HepG2 (cell line): ENCODE data around the gene HBM. TPM values are rescaled to one million over a fixed set of nuclear protein-coding genes. Genes with fewer than 3 reads are reported as not detected.

ENCODE experiments used
- ATAC-seq: fragments of 200-7000 bp; cut with Tn5 transposase; 3 replicates; pipeline ENCODE4 v1.9.1; 2020; ENCODE audit warnings: mild to moderate bottlenecking, moderate library complexity
- BruUV-seq: library from RNA; stranded (reverse); fragments of 400-500 nt; replicated peaks from 2 replicates; lab custom pipeline; 2021; lab: Mats Ljungman, UMichigan
- CTCF ChIA-PET: fragments of 300-600 bp; formaldehyde crosslinking; extraction: SDS; loops from one replicate; lab custom pipeline; 2021; ENCODE audit warnings: low total read pairs, inconsistent platforms, low intra/inter-chr PET ratio; lab: Yijun Ruan, JAX
- POLR2A ChIA-PET: fragments of 350-600 bp; sonication (Branson Sonifier 250); formaldehyde crosslinking; loops from one replicate; lab custom pipeline; 2020; ENCODE audit warnings: antibody characterized with exemption, inconsistent platforms; lab: Yijun Ruan, JAX
- DNase-seq: peaks from one replicate; pipeline ENCODE4 v3.0.0-alpha.2; 2015; ENCODE audit warnings: low spot score
- FAIRE-seq: peaks from 3 replicates; lab custom pipeline; 2011; peaks lifted over from hg19 to GRCh38; lab: Jason Lieb, UNC
- H2AFZ ChIP-seq: one replicate; pipeline ENCODE4 v1.6.1; 2011; ENCODE audit warnings: low read length, inconsistent platforms
- H3K27ac ChIP-seq: fragments of 300-600 bp; 3 replicates; pipeline ENCODE4 v1.8.0; 2011; ENCODE audit warnings: mixed run types, mild to moderate bottlenecking, mixed read lengths, low read length, inconsistent platforms; ENCODE audit not compliant: insufficient read depth; ENCODE audit errors: extremely low read length
- H3K27me3 ChIP-seq, 2 experiments: fragments of 200-600 bp in 1 of 2; 2 replicates in 1 of 2; 3 replicates in 1 of 2; pipeline versions ENCODE4 v1.6.0 to v1.8.0; 2011; ENCODE audit warnings: low read length in 2 of 2, mild to moderate bottlenecking in 2 of 2, moderate library complexity in 2 of 2, inconsistent platforms in 1 of 2; ENCODE audit not compliant: insufficient read depth in 2 of 2, control insufficient read depth in 1 of 2
- H3K36me3 ChIP-seq, 2 experiments: fragments of 200-600 bp in 1 of 2; replicated peaks in 1 of 2; 2 replicates in 1 of 2; 3 replicates in 1 of 2; pipeline versions ENCODE4 v1.5.1 to v1.8.0; 2011; ENCODE audit warnings: low read length in 2 of 2, inconsistent platforms in 1 of 2; ENCODE audit not compliant: insufficient read depth in 2 of 2, control insufficient read depth in 1 of 2
- H3K4me1 ChIP-seq: 2 replicates; pipeline ENCODE4 v1.5.1; 2012; ENCODE audit warnings: low read length, inconsistent platforms; ENCODE audit not compliant: insufficient read depth
- H3K4me2 ChIP-seq: 2 replicates; pipeline ENCODE4 v1.6.0; 2011; ENCODE audit warnings: low read depth, low read length, inconsistent platforms
- H3K4me3 ChIP-seq, 3 experiments: fragments of 200-600 bp in 1 of 3; sonication (generic), shearing (Covaris generic) in 1 of 3; replicated peaks in 1 of 3; 2 replicates each; pipeline ENCODE4 v1.5.1; 2011 to 2016; ENCODE audit warnings: low read length in 3 of 3, inconsistent platforms in 2 of 3, low read depth in 2 of 3, mild to moderate bottlenecking in 2 of 3, control low read depth in 1 of 3, mixed read lengths in 1 of 3; ENCODE audit not compliant: insufficient read depth in 1 of 3
- H3K79me2 ChIP-seq: one replicate; pipeline ENCODE4 v1.6.1; 2011; ENCODE audit warnings: low read length, inconsistent platforms; ENCODE audit not compliant: insufficient read depth
- H3K9ac ChIP-seq: 2 replicates; pipeline ENCODE4 v1.6.0; 2011; ENCODE audit warnings: mild to moderate bottlenecking, low read depth, low read length, inconsistent platforms; ENCODE audit not compliant: insufficient read depth
- H3K9me3 ChIP-seq: 2 replicates; pipeline ENCODE4 v1.5.1; 2012; ENCODE audit warnings: mild to moderate bottlenecking, low read length
- H4K20me1 ChIP-seq: 2 replicates; pipeline ENCODE4 v1.6.0; 2011; ENCODE audit warnings: inconsistent platforms, mild to moderate bottlenecking, low read length, moderate library complexity; ENCODE audit not compliant: insufficient read depth
- AGO1 ChIP-seq: fragments of 200-400 bp; formaldehyde crosslinking; IDR thresholded peaks from 2 replicates; pipeline ENCODE4 v1.6.1; 2017; ENCODE audit warnings: mild to moderate bottlenecking, low read depth, low read length, moderate library complexity; ENCODE audit not compliant: poor library complexity, severe bottlenecking
- ARNT ChIP-seq: fragments of 450-650 bp; IDR thresholded peaks from 2 replicates; pipeline ENCODE4 v1.6.1; 2017
- CHD4 ChIP-seq: fragments of 200-600 bp; sonication (generic); IDR thresholded peaks from 2 replicates; pipeline ENCODE4 v1.7.0; 2017; ENCODE audit warnings: mild to moderate bottlenecking, low read length, borderline replicate concordance
- MEF2D ChIP-seq: sonication (generic); formaldehyde crosslinking; IDR thresholded peaks from 2 replicates; pipeline ENCODE4 v1.5.1; 2020; ENCODE audit warnings: mild to moderate bottlenecking, missing genetic modification reagents
- NFYC ChIP-seq: IDR thresholded peaks from 2 replicates; pipeline ENCODE4 v1.6.1; 2016; ENCODE audit warnings: missing genetic modification reagents, missing compliant biosample characterization
- NR2C2 ChIP-seq: sonication (generic); formaldehyde crosslinking; IDR thresholded peaks from 2 replicates; pipeline ENCODE4 v1.4.0; 2020; ENCODE audit warnings: missing genetic modification reagents, mild to moderate bottlenecking, moderate library complexity, borderline replicate concordance
- ZBTB2 ChIP-seq: sonication (generic); formaldehyde crosslinking; IDR thresholded peaks from 2 replicates; pipeline ENCODE4 v1.8.0; 2022; ENCODE audit warnings: low read depth, missing genetic modification reagents
- ZBTB33 ChIP-seq: sonication (generic); formaldehyde crosslinking; IDR thresholded peaks from 2 replicates; pipeline ENCODE4 v1.4.0; 2020; ENCODE audit warnings: missing genetic modification reagents
- ZFP37 ChIP-seq: sonication (generic); formaldehyde crosslinking; IDR thresholded peaks from 2 replicates; pipeline ENCODE4 v1.4.0; 2020; ENCODE audit warnings: missing genetic modification reagents, borderline replicate concordance
- ZNF142 ChIP-seq: sonication (generic); formaldehyde crosslinking; IDR thresholded peaks from 2 replicates; pipeline ENCODE4 v1.4.0; 2020; ENCODE audit warnings: missing genetic modification reagents
- ZNF549 ChIP-seq: sonication (generic); formaldehyde crosslinking; IDR thresholded peaks from 2 replicates; pipeline ENCODE4 v1.5.0; 2020; ENCODE audit warnings: missing genetic modification reagents
- ZNF570 ChIP-seq: sonication (generic); formaldehyde crosslinking; IDR thresholded peaks from 2 replicates; pipeline ENCODE4 v1.4.0; 2020; ENCODE audit warnings: mild to moderate bottlenecking, missing genetic modification reagents, borderline replicate concordance
- ZNF746 ChIP-seq: sonication (generic); formaldehyde crosslinking; IDR thresholded peaks from 2 replicates; pipeline ENCODE4 v1.8.0; 2022; ENCODE audit warnings: mild to moderate bottlenecking, missing genetic modification reagents
- ZNF777 ChIP-seq: sonication (generic); formaldehyde crosslinking; IDR thresholded peaks from 2 replicates; pipeline ENCODE4 v1.4.0; 2020; ENCODE audit warnings: missing genetic modification reagents
- ZNF788 ChIP-seq: sonication (generic); formaldehyde crosslinking; IDR thresholded peaks from 2 replicates; pipeline ENCODE4 v1.5.0; 2020; ENCODE audit warnings: mild to moderate bottlenecking, missing genetic modification reagents, borderline replicate concordance
- WGBS: methylation state at CpG from one replicate; pipeline ENCODE4 v1.1.6; 2017; ENCODE audit warnings: low lambda C conversion rate; 5-methylcytosine and 5-hydroxymethylcytosine counted together
- in situ Hi-C: cut with HindIII; loops from 2 replicates; pipeline ENCODE4 v1.10.0; 2017; ENCODE audit warnings: low pct_unique_long_range_greater_than_20kb; ENCODE audit not compliant: extremely low pct_ligation_motif_present
- intact Hi-C: fragments of 100-400 bp; cut with micrococcal nuclease; formaldehyde crosslinking; loops from one replicate; pipeline ENCODE4 v1.10.0; 2022; ENCODE audit not compliant: unreplicated experiment
- polyA plus RNA-seq, 8 experiments: library from polyadenylated mRNA; depleted of rRNA in 3 of 8; stranded (reverse) in 7 of 8; unstranded in 1 of 8; fragments of >200 nt; fragmentation: Illumina TruSeq in 4 of 8; extraction: Trizol in 4 of 8; gene quantifications; 2 replicates each; pipeline versions ENCODE4 v1.2.1 to v1.2.3, GENCODE V29; 2011 to 2016; ENCODE audit warnings: low read depth in 4 of 8, missing spikeins in 1 of 8, mixed read lengths in 1 of 8; ENCODE audit not compliant: insufficient read depth in 1 of 8
- total RNA-seq, 5 experiments: library from RNA; depleted of rRNA; stranded (reverse); fragments of >200 nt; fragmentation: Illumina TruSeq; extraction: Trizol; gene quantifications; 2 replicates each; pipeline ENCODE4 v1.2.3, GENCODE V29; 2016; ENCODE audit warnings: low read depth in 1 of 5

HBM gene
- total and polyA plus RNA-seq, 2 of the 13 experiments (the other 11 are each of a cell fraction or from before 2014, with no cell fraction given), result not detected

- ATAC-seq (peak; percentile 47), DNase-seq (no peak), FAIRE-seq (no peak)
- H2AFZ ChIP-seq, result no peak overlapping the region
- peak overlapping the region; percentile 21; the same call in 1 of the 2 replicates for H3K4me2 ChIP-seq
- H3K4me1 ChIP-seq, result peaks cover 38% of the 10 kb centered on the region
- H3K9me3 ChIP-seq, result no peaks in the 10 kb centered on the region
- H3K79me2 ChIP-seq, result no peaks in the 10 kb centered on the region
- no peak overlapping the region for H3K9ac ChIP-seq
- intact Hi-C loops (no loop called here), in situ Hi-C loops (no loop called here)
- no peak overlapping the region; a peak in 1 of 6 replicates for H3K4me3 ChIP-seq
- CTCF ChIA-PET, result no interaction called here
- H4K20me1 ChIP-seq, result peaks cover 3% of the 10 kb centered on the region; the same call in 1 of the 2 replicates
- BruUV-seq, result no TSS peak
- peaks cover 18 to 62% of the 10 kb centered on the region in 2 experiments for H3K27me3 ChIP-seq
- no peaks in the 10 kb centered on the region for H3K36me3 ChIP-seq
- 54% methylated on average over 9 of the region's 13 CpGs for WGBS
- POLR2A ChIA-PET, result no interaction called here
- no peak overlapping the region for H3K27ac ChIP-seq
- no peak for TF ChIP-seq ZBTB33 (CRISPR knock-in tag)
- TF ChIP-seq ZNF746 (CRISPR knock-in tag), result no peak
- TF ChIP-seq NFYC, result no peak
- TF ChIP-seq ZNF777 (CRISPR knock-in tag), result no peak
- TF ChIP-seq ZNF570 (CRISPR knock-in tag), result no peak
- peak; percentile 89 for TF ChIP-seq NR2C2
- TF ChIP-seq ZNF549 (CRISPR knock-in tag), result no peak
- TF ChIP-seq ZNF788 (CRISPR knock-in tag), result peak; percentile 45; the same call in 1 of the 2 replicates
- TF ChIP-seq ARNT, result no peak
- TF ChIP-seq ZNF142, result no peak
- no peak for TF ChIP-seq CHD4
- TF ChIP-seq AGO1, result no peak
- no peak for TF ChIP-seq ZFP37 (CRISPR knock-in tag)
- TF ChIP-seq ZBTB2, result no peak
- TF ChIP-seq MEF2D, result 0 out of 2 replicates have a peak, but pooled peaks have one; percentile 27
Measured at GRCh38 chr16:162271-162991, 3.3 kb upstream of the HBM start.
